C4-2B (cell line): Measurements from ENCODE around the gene ZNF618.

Source experiments
- CTCF ChIP-seq: fragments of 450-650 bp; conservative IDR thresholded peaks from 2 replicates; pipeline ENCODE4 v1.5.1; 2017; ENCODE audit warnings: mild to moderate bottlenecking
- ZFX ChIP-seq: fragments of 450-650 bp; IDR thresholded peaks from 2 replicates; pipeline ENCODE4 v1.6.1; 2017

- TF ChIP-seq CTCF (no peak), ZFX (no peak)
Measured at GRCh38 chr9:114090798-114091197, 214.7 kb downstream of the ZNF618 start.
